OCI-LY7 (cell line): ENCODE measurements around the gene RIMBP2. TPM values are rescaled to one million over a fixed set of nuclear protein-coding genes. Genes with fewer than 3 reads are reported as not detected.

Experiments
- BruUV-seq: library from RNA; stranded (reverse); fragments of 400-500 nt; replicated peaks from 2 replicates; lab custom pipeline; 2021; lab: Mats Ljungman, UMichigan
- CTCF ChIA-PET: fragments of 300-600 bp; sonication (Branson Sonifier 250); formaldehyde crosslinking; loops from one replicate; lab custom pipeline; 2022; ENCODE audit warnings: antibody characterized with exemption; ENCODE audit not compliant: unreplicated experiment; lab: Charles Lee
- POLR2A ChIA-PET: fragments of 300-600 bp; sonication (Branson Sonifier 250); formaldehyde crosslinking; loops from one replicate; lab custom pipeline; 2022; ENCODE audit warnings: antibody characterized with exemption; lab: Charles Lee
- DNase-seq: peaks from one replicate; pipeline ENCODE4 v3.0.0-alpha.2; 2015; ENCODE audit warnings: low spot score
- H2AFZ ChIP-seq: fragments of 200-600 bp; sonication (generic), shearing (Covaris generic); 2 replicates; pipeline ENCODE4 v1.6.1; 2014; ENCODE audit warnings: mild to moderate bottlenecking, antibody characterized with exemption, low read length, moderate library complexity
- H3K27ac ChIP-seq: fragments of 200-600 bp; sonication (generic); 2 replicates; pipeline ENCODE4 v1.5.1; 2014; ENCODE audit warnings: mixed run types, low read depth, mild to moderate bottlenecking, moderate library complexity, low read length, inconsistent platforms; ENCODE audit not compliant: poor library complexity, severe bottlenecking
- H3K36me3 ChIP-seq: fragments of 200-600 bp; sonication (generic); 2 replicates; pipeline ENCODE4 v1.6.1; 2014; ENCODE audit warnings: mild to moderate bottlenecking, antibody characterized with exemption, low read length, moderate library complexity, mixed read lengths; ENCODE audit not compliant: insufficient read depth
- H3K4me1 ChIP-seq: fragments of 200-600 bp; sonication (generic); 2 replicates; pipeline ENCODE4 v1.5.1; 2014; ENCODE audit warnings: mild to moderate bottlenecking, low read length; ENCODE audit not compliant: insufficient read depth, poor library complexity, severe bottlenecking
- H3K4me2 ChIP-seq: fragments of 200-600 bp; sonication (generic); 2 replicates; pipeline ENCODE4 v1.6.1; 2014; ENCODE audit warnings: mild to moderate bottlenecking, low read length
- H3K4me3 ChIP-seq: fragments of 200-600 bp; sonication (generic); 2 replicates; pipeline ENCODE4 v1.5.1; 2014; ENCODE audit warnings: mild to moderate bottlenecking, low read depth, low read length; ENCODE audit not compliant: poor library complexity, severe bottlenecking
- H3K79me2 ChIP-seq: fragments of 200-600 bp; sonication (generic); 2 replicates; pipeline ENCODE4 v1.6.1; 2016; ENCODE audit warnings: low read depth, mild to moderate bottlenecking, low read length, moderate library complexity, mixed read lengths; ENCODE audit not compliant: insufficient read depth
- H3K9me2 ChIP-seq: fragments of 200-600 bp; sonication (generic); 2 replicates; pipeline ENCODE4 v1.6.1; 2016; ENCODE audit warnings: mild to moderate bottlenecking, low read length, mixed read lengths; ENCODE audit not compliant: insufficient read depth
- H3K9me3 ChIP-seq: fragments of 200-600 bp; sonication (generic); 2 replicates; pipeline ENCODE4 v1.6.1; 2014; ENCODE audit warnings: mild to moderate bottlenecking, mixed run types, low read length, mixed read lengths
- H4K20me1 ChIP-seq: fragments of 200-600 bp; sonication (generic); 2 replicates; pipeline ENCODE4 v1.6.1; 2014; ENCODE audit warnings: mild to moderate bottlenecking, antibody characterized with exemption, low read length, moderate library complexity, mixed read lengths; ENCODE audit not compliant: insufficient read depth
- CTCF ChIP-seq: fragments of 200-600 bp; sonication (generic); conservative IDR thresholded peaks from 2 replicates; pipeline ENCODE4 v1.5.1; 2014; ENCODE audit warnings: mild to moderate bottlenecking, antibody characterized with exemption, low read length, moderate library complexity, mixed read lengths
- EZH2phosphoT487 ChIP-seq: fragments of 200-600 bp; sonication (generic); IDR thresholded peaks from 2 replicates; pipeline ENCODE4 v1.6.1; 2018; ENCODE audit warnings: low read depth, borderline replicate concordance, mild to moderate bottlenecking, mixed run types, antibody characterized with exemption, low read length, moderate library complexity, mixed read lengths
- intact Hi-C: fragments of 100-400 bp; cut with micrococcal nuclease; formaldehyde crosslinking; loops from one replicate; pipeline ENCODE4 v1.10.0; 2022; ENCODE audit not compliant: unreplicated experiment
- total RNA-seq, 2 experiments: library from RNA; depleted of rRNA in 1 of 2; stranded (reverse); fragments of >200 nt in 1 of 2; shearing (Covaris generic) in 1 of 2; gene quantifications; 2 replicates each; pipeline ENCODE4 v1.2.3, GENCODE V29; 2014 to 2022

Gene RIMBP2
- total RNA-seq, 2 experiments from 2014 or later = not detected

GRCh38 chr12:130667421-130667960 lies 48.6 kb downstream of the RIMBP2 start:
- no peak for DNase-seq
- Histone ChIP-seq H3K79me2 (no peaks in the 10 kb centered on the region), H2AFZ (no peak overlapping the region), H4K20me1 (no peaks in the 10 kb centered on the region), H3K4me3 (no peak overlapping the region), H3K9me2 (no peaks in the 10 kb centered on the region), H3K9me3 (no peaks in the 10 kb centered on the region), H3K4me2 (no peak overlapping the region), H3K36me3 (no peaks in the 10 kb centered on the region), H3K27ac (no peak overlapping the region), H3K4me1 (no peaks in the 10 kb centered on the region)
- no peak for TF ChIP-seq CTCF
- no peak for TF ChIP-seq EZH2phosphoT487
- ChIA-PET CTCF (no interaction called here), POLR2A (no interaction called here)
- intact Hi-C loops = no loop called here
- no TSS peak for BruUV-seq

GRCh38 chr12:130666645-130667044 lies 49.5 kb downstream of the RIMBP2 start:
- TF ChIP-seq CTCF = no peak
- TF ChIP-seq EZH2phosphoT487 = no peak
- intact Hi-C loops = no loop called here
- H3K4me3 ChIP-seq = no peak overlapping the region
- no peaks in the 10 kb centered on the region for H3K36me3 ChIP-seq
- no peak overlapping the region for H3K4me2 ChIP-seq
- H2AFZ ChIP-seq = no peak overlapping the region
- POLR2A ChIA-PET = interaction anchor here (0.8 kb wide), 1 partner anchor 131 kb away, joined by 3 read pairs; no protein-coding TSS in a partner anchor
- no peak overlapping the region for H3K27ac ChIP-seq
- CTCF ChIA-PET = no interaction called here
- H3K4me1 ChIP-seq = no peaks in the 10 kb centered on the region
- H4K20me1 ChIP-seq = no peaks in the 10 kb centered on the region
- no peak for DNase-seq
- H3K79me2 ChIP-seq = no peaks in the 10 kb centered on the region
- no TSS peak for BruUV-seq
- H3K9me2 ChIP-seq = no peaks in the 10 kb centered on the region
- no peaks in the 10 kb centered on the region for H3K9me3 ChIP-seq

GRCh38 chr12:130665753-130666152 lies 50.3 kb downstream of the RIMBP2 start:
- Histone ChIP-seq H3K9me3 (no peaks in the 10 kb centered on the region), H3K4me2 (no peak overlapping the region), H2AFZ (no peak overlapping the region), H3K9me2 (no peaks in the 10 kb centered on the region), H3K4me3 (no peak overlapping the region), H3K27ac (no peak overlapping the region), H4K20me1 (no peaks in the 10 kb centered on the region), H3K36me3 (no peaks in the 10 kb centered on the region), H3K4me1 (no peaks in the 10 kb centered on the region), H3K79me2 (no peaks in the 10 kb centered on the region)
- ChIA-PET POLR2A (interaction anchor here (0.8 kb wide), 1 partner anchor 130 kb away, joined by 3 read pairs; no protein-coding TSS in a partner anchor), CTCF (no interaction called here)
- intact Hi-C loops = no loop called here
- DNase-seq = no peak
- BruUV-seq = no TSS peak
- no peak for TF ChIP-seq CTCF
- TF ChIP-seq EZH2phosphoT487 = no peak
